Keratinocyte (primary cell): Measurements from ENCODE around the gene SLC29A2. TPM values are rescaled to one million over a fixed set of nuclear protein-coding genes. Genes with fewer than 3 reads are reported as not detected.

ENCODE experiments used
- DNase-seq: peaks from one replicate; pipeline ENCODE4 v3.0.0-alpha.2; 2011; ENCODE audit warnings: low read depth, missing footprints, low spot score
- FAIRE-seq: peaks from 2 replicates; lab custom pipeline; 2011; peaks lifted over from hg19 to GRCh38; lab: Jason Lieb, UNC
- H2AFZ ChIP-seq: 2 replicates; pipeline ENCODE4 v1.6.0; 2012; ENCODE audit warnings: low read length, control low read depth, inconsistent platforms; ENCODE audit not compliant: control insufficient read depth
- H3K27ac ChIP-seq: 2 replicates; pipeline ENCODE4 v1.5.1; 2011; ENCODE audit warnings: low read length; ENCODE audit not compliant: control insufficient read depth, insufficient read depth
- H3K27me3 ChIP-seq: 3 replicates; pipeline ENCODE4 v1.6.0; 2011; ENCODE audit warnings: low read length; ENCODE audit not compliant: control insufficient read depth, insufficient read depth; ENCODE audit errors: extremely low read depth
- H3K36me3 ChIP-seq, 2 experiments: 2 replicates in 1 of 2; 3 replicates in 1 of 2; pipeline ENCODE4 v1.5.1; 2011; ENCODE audit warnings: low read length in 2 of 2, mild to moderate bottlenecking in 1 of 2; ENCODE audit not compliant: control insufficient read depth in 2 of 2, insufficient read depth in 2 of 2; ENCODE audit errors: extremely low read depth in 1 of 2
- H3K4me1 ChIP-seq: 3 replicates; pipeline ENCODE4 v1.5.1; 2011; ENCODE audit warnings: low read length; ENCODE audit not compliant: control insufficient read depth, insufficient read depth; ENCODE audit errors: extremely low read depth
- H3K4me2 ChIP-seq: 3 replicates; pipeline ENCODE4 v1.6.0; 2011; ENCODE audit warnings: low read depth, low read length; ENCODE audit not compliant: control insufficient read depth, insufficient read depth; ENCODE audit errors: extremely low read depth
- H3K4me3 ChIP-seq, 3 experiments: fragments of 200-600 bp in 1 of 3; sonication (generic) in 1 of 3; 2 replicates in 2 of 3; 3 replicates in 1 of 3; pipeline ENCODE4 v1.5.1; 2011 to 2016; ENCODE audit warnings: low read length in 3 of 3, mild to moderate bottlenecking in 3 of 3, control low read depth in 2 of 3, inconsistent platforms in 1 of 3, low read depth in 1 of 3, mixed read lengths in 1 of 3, mixed run types in 1 of 3, moderate library complexity in 1 of 3; ENCODE audit not compliant: control insufficient read depth in 2 of 3, insufficient read depth in 2 of 3; ENCODE audit errors: extremely low read depth in 1 of 3
- H3K79me2 ChIP-seq: 2 replicates; pipeline ENCODE4 v1.6.0; 2012; ENCODE audit warnings: low read length; ENCODE audit not compliant: control insufficient read depth, insufficient read depth
- H3K9ac ChIP-seq: 3 replicates; pipeline ENCODE4 v1.6.0; 2011; ENCODE audit warnings: low read length; ENCODE audit not compliant: control insufficient read depth, insufficient read depth; ENCODE audit errors: extremely low read depth
- H3K9me1 ChIP-seq: 3 replicates; pipeline ENCODE4 v1.6.0; 2011; ENCODE audit warnings: low read length; ENCODE audit not compliant: control insufficient read depth, insufficient read depth; ENCODE audit errors: extremely low read depth
- H3K9me3 ChIP-seq: 2 replicates; pipeline ENCODE4 v1.5.1; 2012; ENCODE audit warnings: low read depth, low read length; ENCODE audit not compliant: control insufficient read depth
- H4K20me1 ChIP-seq: 3 replicates; pipeline ENCODE4 v1.6.0; 2011; ENCODE audit warnings: low read length; ENCODE audit not compliant: control insufficient read depth, insufficient read depth; ENCODE audit errors: extremely low read depth
- CTCF ChIP-seq, 3 experiments: IDR thresholded peaks in 1 of 3; conservative IDR thresholded peaks in 1 of 3; optimal IDR thresholded peaks in 1 of 3; 2 replicates in 2 of 3; 3 replicates in 1 of 3; pipeline versions ENCODE3 to v1.5.1; 2011; ENCODE audit warnings: low read length in 3 of 3, mild to moderate bottlenecking in 3 of 3, moderate library complexity in 2 of 3, control low read depth in 1 of 3, inconsistent platforms in 1 of 3; ENCODE audit not compliant: insufficient read depth in 2 of 3; ENCODE audit errors: extremely low read depth in 1 of 3
- EZH2 ChIP-seq: IDR thresholded peaks from one replicate; pipeline ENCODE4 v1.6.1; 2012; ENCODE audit warnings: inconsistent platforms, mild to moderate bottlenecking, low read length, moderate library complexity
- dilution Hi-C: fragments of 300-500 bp; cut with MboI; formaldehyde crosslinking; loops from one replicate; pipeline ENCODE4 v1.7.0; 2020; ENCODE audit warnings: low sequenced_read_pairs; ENCODE audit not compliant: extremely low pct_ligation_motif_present
- polyA plus RNA-seq, 5 experiments: library from polyadenylated mRNA; depleted of rRNA in 3 of 5; stranded (reverse) in 3 of 5; stranded (forward) in 1 of 5; unstranded in 1 of 5; fragments of >200 nt; gene quantifications; 1 replicate in 1 of 5; 2 replicates in 3 of 5; 3 replicates in 1 of 5; pipeline versions ENCODE4 v1.2.1 to v1.2.3, GENCODE V29; 2011 to 2012; ENCODE audit warnings: missing spikeins in 2 of 5, low read depth in 1 of 5, low replicate concordance in 1 of 5

SLC29A2 gene
- polyA plus RNA-seq, 1 donor (not counting 4 experiments of a cell fraction or from before 2014, with no cell fraction given), result 1.7 TPM

- Histone ChIP-seq H3K27me3 (no peaks in the 10 kb centered on the region), H3K9me1 (no peaks in the 10 kb centered on the region), H3K27ac (no peak overlapping the region), H3K4me3 (no peak overlapping the region), H2AFZ (no peak overlapping the region), H3K4me1 (peaks cover 7% of the 10 kb centered on the region), H3K9ac (no peak overlapping the region), H3K9me3 (no peaks in the 10 kb centered on the region), H3K79me2 (no peaks in the 10 kb centered on the region), H4K20me1 (no peaks in the 10 kb centered on the region), H3K36me3 (no peaks in the 10 kb centered on the region), H3K4me2 (no peak overlapping the region)
- no peak for TF ChIP-seq EZH2
- no peak for TF ChIP-seq CTCF (optimal IDR thresholded peaks at IDR 0.05 in 1 of 3, IDR thresholded peaks at IDR 0.05 in 1 of 3, conservative IDR thresholded peaks at IDR 0.05 in 1 of 3; ENCODE audit: extremely low read depth in 1 of 3, insufficient read depth in 2 of 3, low read length in 3 of 3)
- no peak for FAIRE-seq
- dilution Hi-C loops, result no loop called here
- DNase-seq, result no peak
Observed at GRCh38 chr11:66373265-66373664, 1.7 kb upstream of the SLC29A2 start.

GRCh38 chr11:66369073-66369894 is 2.3 kb downstream of the SLC29A2 start:
- no peaks in the 10 kb centered on the region for H3K9me1 ChIP-seq
- H3K79me2 ChIP-seq, result no peaks in the 10 kb centered on the region
- no peaks in the 10 kb centered on the region for H3K9me3 ChIP-seq
- no peak overlapping the region for H3K9ac ChIP-seq
- no peak overlapping the region for H3K4me3 ChIP-seq
- H4K20me1 ChIP-seq, result no peaks in the 10 kb centered on the region
- DNase-seq (no peak), FAIRE-seq (no peak)
- dilution Hi-C loops, result no loop called here
- H3K27me3 ChIP-seq, result no peaks in the 10 kb centered on the region
- no peak overlapping the region for H2AFZ ChIP-seq
- peaks cover 7% of the 10 kb centered on the region for H3K4me1 ChIP-seq
- H3K4me2 ChIP-seq, result no peak overlapping the region
- no peak overlapping the region for H3K27ac ChIP-seq
- H3K36me3 ChIP-seq, result peaks cover 0 to 5% of the 10 kb centered on the region in 2 experiments
- no peak for TF ChIP-seq CTCF (optimal IDR thresholded peaks at IDR 0.05 in 1 of 3, IDR thresholded peaks at IDR 0.05 in 1 of 3, conservative IDR thresholded peaks at IDR 0.05 in 1 of 3; ENCODE audit: extremely low read depth in 1 of 3, insufficient read depth in 2 of 3, low read length in 3 of 3)
- TF ChIP-seq EZH2, result no peak
